NK-92 treated with Interleukin-12 subunit alpha and Interleukin-12 subunit beta, amount 100 ng/mL, for 24 hours (cell line): Measurements from ENCODE around the gene EHD3.

Experiments used
- DNase-seq: peaks from one replicate; lab custom pipeline; 2025; lab: John Stamatoyannopoulos, UW

Gene EHD3

GRCh38 chr2:31233741-31234682 is at the start of gene EHD3:
EHD3 (plus strand) TSS chr2:31234152; CDS start chr2:31234622, 470 bp downstream.
- DNase-seq = no peak

GRCh38 chr2:31187166-31187565 is 46.8 kb upstream of the EHD3 start:
- DNase-seq = no peak

- no peak for DNase-seq
Measured at GRCh38 chr2:31188131-31188530, 45.8 kb upstream of the EHD3 start.

GRCh38 chr2:31189141-31189540 is 44.8 kb upstream of the EHD3 start:
- no peak for DNase-seq

GRCh38 chr2:31190188-31190587 is 43.8 kb upstream of the EHD3 start:
- DNase-seq = no peak

GRCh38 chr2:31191931-31192330 is 42.0 kb upstream of the EHD3 start:
- no peak for DNase-seq

GRCh38 chr2:31192396-31192795 is 41.6 kb upstream of the EHD3 start:
- no peak for DNase-seq

- DNase-seq = no peak
Measured at GRCh38 chr2:31192851-31193392, 41.0 kb upstream of the EHD3 start.

- no peak for DNase-seq
Measured at GRCh38 chr2:31193806-31194205, 40.1 kb upstream of the EHD3 start.

- DNase-seq = no peak
Measured at GRCh38 chr2:31196622-31197021, 37.3 kb upstream of the EHD3 start.

GRCh38 chr2:31197166-31197565 is 36.8 kb upstream of the EHD3 start:
- DNase-seq = no peak

- no peak for DNase-seq
Measured at GRCh38 chr2:31197669-31198068, 36.3 kb upstream of the EHD3 start.

GRCh38 chr2:31199206-31199605 is 34.7 kb upstream of the EHD3 start:
- DNase-seq = no peak

- no peak for DNase-seq
Measured at GRCh38 chr2:31200972-31201371, 33.0 kb upstream of the EHD3 start.

GRCh38 chr2:31202041-31202440 is 31.9 kb upstream of the EHD3 start:
- DNase-seq = no peak

GRCh38 chr2:31202833-31203232 is 31.1 kb upstream of the EHD3 start:
- DNase-seq = no peak

GRCh38 chr2:31203916-31204315 is 30.0 kb upstream of the EHD3 start:
- DNase-seq = no peak

- no peak for DNase-seq
Measured at GRCh38 chr2:31204783-31205182, 29.2 kb upstream of the EHD3 start.

GRCh38 chr2:31205186-31205585 is 28.8 kb upstream of the EHD3 start:
- DNase-seq = no peak

- DNase-seq = no peak
Measured at GRCh38 chr2:31205613-31206012, 28.3 kb upstream of the EHD3 start.

GRCh38 chr2:31207790-31208189 is 26.2 kb upstream of the EHD3 start:
- DNase-seq = no peak

- DNase-seq = no peak
Measured at GRCh38 chr2:31208240-31208639, 25.7 kb upstream of the EHD3 start.
